ENCODE measurements around the gene SOST.
A peak's percentile ranks its signal among the peaks of the same experiment; 100 is the strongest.
"Not testable (repeated sequence)": the region's sequence is repeated elsewhere in the genome, so short reads cannot be mapped to it uniquely, and the experiment has no call there.

Gene SOST

DNA sequence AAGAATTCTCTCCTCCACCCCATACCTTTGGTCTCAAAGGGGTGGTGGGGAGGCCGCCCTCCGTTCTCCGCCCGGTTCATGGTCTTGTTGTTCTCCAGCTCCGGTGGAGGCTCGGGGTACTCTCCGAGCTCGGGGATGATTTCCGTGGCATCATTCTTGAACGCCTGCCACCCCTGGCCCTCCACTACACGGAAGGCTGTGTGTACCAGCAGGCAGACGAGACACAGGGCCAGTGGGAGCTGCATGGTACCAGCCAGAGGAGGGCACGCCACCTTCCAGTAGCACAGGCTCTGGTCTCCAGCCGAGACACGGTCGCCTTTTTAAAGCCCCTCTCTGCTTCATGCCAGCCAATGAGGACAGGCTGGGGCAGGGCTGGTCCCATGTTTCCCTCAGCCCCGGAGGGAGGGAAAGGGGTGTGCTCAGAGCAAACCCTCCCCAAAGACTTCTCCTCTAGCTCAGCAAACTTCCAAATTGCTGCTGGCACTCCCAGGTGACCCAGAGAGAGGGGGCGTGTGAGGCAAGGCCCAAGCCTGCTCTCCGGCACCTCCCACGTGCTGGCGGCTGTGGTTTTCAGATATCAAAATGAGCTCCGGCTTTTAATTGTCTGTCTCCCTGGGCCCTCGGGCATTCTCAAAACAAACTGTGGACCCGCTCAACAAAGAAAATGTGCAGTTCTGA is at the start of gene SOST:
TSS of gene SOST (minus strand) at position 295 of the 678 bp plus-strand sequence. CDS start at position 245, 50 bp downstream.
- DNase-seq: no peak

DNA sequence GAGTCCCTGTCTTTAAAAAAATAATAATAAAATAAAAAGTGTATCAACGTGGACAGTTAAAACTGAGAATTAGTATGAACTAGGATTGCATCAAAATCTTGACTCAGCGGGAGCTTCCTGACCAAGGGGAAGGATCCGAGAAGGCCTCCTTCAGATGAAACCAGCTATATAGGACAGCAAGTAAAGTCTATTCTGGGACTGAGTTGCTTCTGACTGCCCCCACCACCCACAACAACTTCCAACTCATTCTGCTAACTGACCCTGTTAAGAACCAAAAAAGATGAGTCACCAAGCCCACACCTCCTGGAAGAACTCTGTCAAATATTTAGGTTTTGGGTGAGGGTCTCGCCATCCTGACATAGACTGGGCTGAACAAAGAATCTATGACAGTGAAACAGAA is 49.5 kb upstream of the SOST start:
- no peak for DNase-seq

DNA sequence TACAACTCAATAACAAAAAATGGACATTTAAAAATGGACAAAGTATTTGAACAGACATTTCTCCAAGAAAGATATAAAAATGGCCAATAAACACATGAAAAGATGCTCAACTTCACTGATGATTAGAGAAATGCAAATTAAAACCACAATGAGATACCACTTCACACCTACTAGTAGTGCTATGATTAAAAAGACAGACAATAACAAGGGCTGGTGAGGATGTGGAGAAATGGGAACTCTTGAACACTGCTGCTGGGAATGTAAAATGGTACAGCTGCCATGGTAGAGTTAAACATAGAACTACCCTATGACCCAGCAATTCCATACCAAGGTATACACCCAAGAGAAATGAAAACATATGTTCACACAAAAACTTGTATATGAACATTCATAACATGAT is 46.5 kb upstream of the SOST start:
- no peak for DNase-seq

DNA sequence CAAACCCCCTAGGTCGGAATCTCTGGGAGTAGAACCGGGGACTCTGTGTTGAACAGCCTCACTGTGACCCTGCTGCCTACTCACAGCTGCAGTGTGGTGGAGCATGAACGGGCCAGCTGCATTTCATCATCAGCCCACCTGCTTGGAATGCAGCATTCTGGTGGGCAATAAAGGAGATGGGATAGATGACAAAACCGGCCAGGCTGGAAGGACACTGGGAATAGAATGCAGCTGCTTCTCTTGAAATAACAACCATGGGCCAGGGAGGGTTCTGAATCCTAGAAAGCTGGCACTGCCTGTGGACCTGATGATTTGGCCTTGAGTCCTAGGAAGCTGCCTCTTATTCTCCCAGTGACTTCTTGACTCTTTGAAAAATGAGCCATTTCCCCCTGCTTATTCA is 45.2 kb upstream of the SOST start:
- no peak for DNase-seq

DNA sequence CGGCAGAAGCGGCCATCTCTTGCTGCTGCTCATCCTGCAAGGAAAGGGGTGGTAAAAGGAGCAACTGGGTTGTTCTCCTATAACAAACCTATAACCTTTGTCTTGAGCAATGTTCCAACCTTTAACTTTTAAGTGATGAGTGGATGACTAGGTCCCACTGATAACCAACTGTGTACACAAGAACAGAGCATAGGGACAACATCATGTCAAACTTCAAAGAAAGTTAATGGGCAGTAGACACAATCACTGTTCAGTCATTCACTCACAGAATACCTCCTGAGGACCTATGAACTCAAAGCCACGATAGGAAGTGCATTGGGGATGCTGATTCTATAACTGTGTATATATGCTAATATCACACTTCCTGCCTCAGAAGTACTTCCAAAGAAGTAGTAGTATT is 43.3 kb upstream of the SOST start:
- no peak for DNase-seq

DNA sequence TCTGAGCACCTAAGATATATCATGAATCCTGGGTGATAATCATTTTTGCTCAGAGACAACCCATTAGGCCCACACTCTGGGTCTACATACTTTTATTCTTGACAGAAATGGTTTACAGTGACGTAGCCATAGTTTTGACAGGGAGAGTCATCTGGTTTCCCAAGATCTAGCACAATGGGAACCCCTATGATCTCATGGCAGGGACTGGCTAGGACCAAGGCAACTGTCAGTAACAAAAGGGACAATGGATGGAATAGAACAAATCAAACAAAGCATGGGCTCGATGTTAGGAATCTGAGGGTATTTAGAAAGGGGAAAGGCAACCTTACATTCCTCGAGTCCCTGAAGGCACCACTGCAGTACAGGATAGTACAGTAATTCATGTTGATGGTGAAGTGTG is 42.1 kb upstream of the SOST start:
- DNase-seq: no peak

DNA sequence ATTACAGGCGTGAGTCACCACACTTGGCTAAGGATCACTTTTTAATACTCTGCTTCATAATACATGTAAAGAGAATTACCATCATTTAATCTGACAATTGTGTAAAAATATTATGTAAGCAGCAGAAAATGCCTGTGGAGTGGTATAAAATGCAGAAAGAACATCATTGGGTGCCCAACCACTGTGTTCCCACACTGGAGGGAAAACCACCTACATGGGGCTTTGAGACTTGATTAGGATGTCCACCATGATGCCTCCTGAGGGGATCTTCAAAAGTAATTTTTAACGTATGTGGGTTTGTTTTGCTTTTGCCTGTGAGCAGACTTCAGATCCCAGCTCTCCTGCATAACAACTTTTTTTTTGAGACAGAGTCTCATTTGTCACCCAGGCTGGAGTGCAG is 40.5 kb upstream of the SOST start:
- no peak for DNase-seq

DNA sequence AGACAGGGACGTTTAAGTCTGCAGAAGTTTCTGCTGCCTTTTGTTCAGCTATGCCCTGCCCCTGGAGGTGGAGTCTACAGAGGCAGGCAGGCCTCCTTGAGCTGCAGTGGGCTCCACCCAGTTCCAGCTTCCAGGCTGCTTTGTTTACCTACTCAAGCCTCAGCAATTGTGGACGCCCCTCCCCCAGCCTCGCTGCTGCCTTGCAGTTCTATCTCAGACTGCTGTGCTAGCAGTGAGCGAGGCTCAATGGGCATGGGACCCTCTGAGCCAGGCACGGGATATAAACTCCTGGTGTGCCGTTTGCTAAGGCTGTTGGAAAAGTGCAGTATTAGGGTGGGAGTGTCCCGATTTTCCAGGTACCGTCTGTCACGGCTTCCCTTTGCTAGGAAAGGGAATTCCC is 39.4 kb upstream of the SOST start:
- DNase-seq: not testable (repeated sequence)

DNA sequence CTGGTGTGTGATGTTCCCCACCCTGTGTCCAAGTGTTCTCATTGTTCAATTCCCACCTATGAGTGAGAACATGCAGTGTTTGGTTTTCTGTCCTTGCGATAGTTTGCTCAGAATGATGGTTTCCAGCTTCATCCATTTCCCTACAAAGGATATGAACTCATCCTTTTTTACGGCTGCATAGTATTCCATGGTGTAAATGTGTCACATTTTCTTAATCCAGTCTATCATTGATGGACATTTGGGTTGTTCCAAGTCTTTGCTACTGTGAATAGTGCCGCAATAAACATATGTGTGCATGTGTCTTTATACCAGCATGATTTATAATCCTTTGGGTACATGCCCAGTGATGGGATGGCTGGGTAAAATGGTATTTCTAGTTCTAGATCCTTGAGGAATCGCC is 34.1 kb upstream of the SOST start:
- DNase-seq: not testable (repeated sequence)

DNA sequence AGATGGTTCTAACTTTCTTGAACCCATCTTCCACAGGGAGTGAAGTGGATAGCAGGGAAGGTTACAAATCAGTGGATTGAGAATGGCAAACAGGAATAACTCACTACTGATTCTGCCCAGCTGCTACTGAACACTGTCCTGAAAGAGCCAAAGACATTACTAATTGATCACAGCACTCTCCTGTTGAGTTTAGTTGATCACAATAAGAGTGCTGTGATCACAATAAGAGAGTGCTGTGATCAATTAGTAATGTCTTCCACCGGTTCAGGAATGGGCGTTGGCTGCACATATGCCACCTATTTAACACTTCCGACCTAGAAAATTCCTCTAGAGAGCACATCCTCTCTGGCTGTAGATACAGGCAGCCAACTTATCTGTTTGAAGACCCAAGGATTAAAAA is 33.0 kb upstream of the SOST start:
- peak; percentile 23 for DNase-seq

DNA sequence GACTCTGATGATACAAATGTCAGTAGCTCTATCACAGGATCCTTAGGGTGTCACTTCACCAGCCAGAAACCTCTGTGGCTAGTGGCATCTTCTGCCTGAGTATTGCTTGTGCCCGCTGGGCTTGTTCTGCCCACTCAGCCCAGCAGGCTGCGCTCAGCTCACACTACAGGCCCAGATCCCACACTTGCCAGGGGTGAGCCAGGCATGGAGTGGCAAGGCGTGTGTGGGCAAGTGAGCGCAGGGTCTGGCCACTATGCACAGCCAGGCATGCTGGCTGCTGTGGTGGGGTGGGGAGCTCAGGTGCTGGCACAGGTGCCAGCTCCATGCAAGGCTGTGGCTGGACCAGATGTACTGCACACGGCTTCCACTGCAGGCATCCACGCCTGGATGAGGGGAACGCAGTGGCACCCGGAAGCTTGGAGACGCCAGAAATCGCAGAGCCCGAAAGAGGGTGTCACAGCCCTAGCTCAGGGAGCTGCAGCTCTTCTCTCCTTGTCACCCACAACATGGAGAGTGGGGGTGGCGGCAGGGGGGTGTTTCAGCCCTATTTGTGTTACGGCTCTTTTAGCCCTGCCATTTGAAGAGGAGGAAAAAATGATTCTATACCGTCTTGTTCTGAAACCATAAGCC is 31.8 kb upstream of the SOST start:
- peak; percentile 40 for DNase-seq

DNA sequence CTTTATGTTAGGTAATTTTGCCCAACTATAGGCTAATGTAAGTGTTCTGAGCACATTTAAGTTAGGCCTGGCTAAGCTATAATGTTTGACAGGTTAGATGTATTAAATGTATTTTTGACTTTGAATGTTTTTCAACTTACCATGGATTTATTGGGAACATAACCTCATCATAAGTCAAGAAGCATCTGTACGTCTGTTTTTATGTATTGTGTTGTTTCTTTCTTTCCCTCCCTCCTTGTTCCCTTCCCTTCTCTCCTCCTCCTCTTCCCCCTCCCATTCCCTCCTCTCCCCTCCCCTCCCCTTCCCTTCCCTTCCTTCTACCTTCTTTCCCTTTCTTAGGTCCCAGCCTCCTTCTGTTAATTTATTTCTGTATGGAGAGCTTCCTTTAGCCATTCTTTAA is 30.9 kb upstream of the SOST start:
- no peak for DNase-seq

DNA sequence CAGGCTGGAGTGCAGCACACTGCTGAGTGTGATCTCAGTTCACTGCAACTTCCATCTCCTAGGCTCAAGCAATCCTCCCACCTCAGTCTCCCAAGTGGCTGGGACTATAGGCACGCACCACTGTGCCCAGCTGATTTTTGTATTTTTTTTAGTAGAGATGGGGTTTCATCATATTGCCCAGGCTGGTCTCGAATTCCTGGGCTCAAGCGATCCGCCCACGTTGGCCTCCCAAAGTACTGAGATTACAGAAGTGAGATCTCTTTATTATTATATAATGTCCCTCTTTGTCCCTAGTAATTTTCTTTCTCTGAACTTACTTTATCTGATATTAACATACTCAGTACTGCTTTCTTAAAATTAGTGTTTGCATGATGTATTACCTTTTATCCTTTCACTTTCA is 29.9 kb upstream of the SOST start:
- no peak for DNase-seq

DNA sequence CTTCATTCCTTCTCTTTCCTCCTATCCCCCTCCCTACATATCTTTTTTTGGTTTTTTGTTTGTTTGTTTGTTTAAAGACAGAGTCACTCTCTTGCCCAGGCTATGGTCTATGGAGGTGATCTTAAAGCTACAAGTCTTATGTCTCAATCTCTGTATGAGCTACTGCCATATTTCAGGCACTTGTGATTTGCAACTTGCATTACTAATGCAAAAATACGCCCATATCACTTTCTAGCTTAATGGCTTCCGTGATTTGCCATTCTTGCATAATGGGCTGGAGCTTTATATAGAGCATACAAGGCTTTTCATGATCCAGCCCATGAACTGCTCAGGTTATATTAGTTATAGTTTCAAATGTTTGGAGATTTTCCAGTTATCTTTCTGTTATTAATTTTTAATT is 29.1 kb upstream of the SOST start:
- no peak for DNase-seq

DNA sequence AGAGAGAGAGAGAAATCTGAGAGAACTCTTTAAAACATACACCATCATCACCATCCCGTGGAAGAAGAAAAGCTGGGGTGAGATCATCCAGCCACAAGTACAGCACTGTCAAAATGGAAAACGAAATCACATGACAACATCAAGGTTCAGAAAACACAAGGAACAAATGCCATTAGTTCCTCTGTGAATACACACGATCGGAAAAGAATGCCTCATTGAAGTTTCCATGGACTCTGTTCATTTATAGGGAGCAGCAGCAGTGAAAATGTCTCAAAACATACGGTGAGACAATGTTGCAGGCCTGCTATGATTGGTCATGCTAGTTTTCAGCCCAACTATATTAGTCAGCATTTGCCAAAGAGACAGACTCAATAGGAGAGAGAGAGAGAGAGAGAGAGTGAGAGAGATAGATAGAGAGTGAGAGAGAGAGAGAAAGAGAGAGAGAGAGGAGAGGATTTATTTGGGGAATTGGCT is 26.1 kb upstream of the SOST start:
- no peak for DNase-seq

DNA sequence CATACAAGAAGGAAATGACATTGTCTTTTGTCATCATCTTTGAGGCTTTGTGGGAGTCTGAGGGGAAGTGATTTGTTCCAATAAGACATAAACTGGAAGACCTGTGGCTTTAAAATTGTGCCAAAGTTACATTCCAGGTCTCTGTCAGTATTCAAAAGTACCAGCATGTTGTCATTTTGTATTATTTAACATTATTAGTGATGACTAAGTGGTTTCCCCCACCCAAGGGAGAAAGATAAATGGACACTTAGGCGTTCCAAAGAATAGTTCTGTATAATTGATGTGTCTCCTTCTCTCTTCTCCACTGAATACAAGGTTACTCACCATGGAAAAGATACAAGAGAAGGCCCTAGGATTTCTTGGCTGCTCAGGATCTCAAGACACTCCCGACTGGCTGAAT is 25.5 kb upstream of the SOST start:
- DNase-seq: no peak

DNA sequence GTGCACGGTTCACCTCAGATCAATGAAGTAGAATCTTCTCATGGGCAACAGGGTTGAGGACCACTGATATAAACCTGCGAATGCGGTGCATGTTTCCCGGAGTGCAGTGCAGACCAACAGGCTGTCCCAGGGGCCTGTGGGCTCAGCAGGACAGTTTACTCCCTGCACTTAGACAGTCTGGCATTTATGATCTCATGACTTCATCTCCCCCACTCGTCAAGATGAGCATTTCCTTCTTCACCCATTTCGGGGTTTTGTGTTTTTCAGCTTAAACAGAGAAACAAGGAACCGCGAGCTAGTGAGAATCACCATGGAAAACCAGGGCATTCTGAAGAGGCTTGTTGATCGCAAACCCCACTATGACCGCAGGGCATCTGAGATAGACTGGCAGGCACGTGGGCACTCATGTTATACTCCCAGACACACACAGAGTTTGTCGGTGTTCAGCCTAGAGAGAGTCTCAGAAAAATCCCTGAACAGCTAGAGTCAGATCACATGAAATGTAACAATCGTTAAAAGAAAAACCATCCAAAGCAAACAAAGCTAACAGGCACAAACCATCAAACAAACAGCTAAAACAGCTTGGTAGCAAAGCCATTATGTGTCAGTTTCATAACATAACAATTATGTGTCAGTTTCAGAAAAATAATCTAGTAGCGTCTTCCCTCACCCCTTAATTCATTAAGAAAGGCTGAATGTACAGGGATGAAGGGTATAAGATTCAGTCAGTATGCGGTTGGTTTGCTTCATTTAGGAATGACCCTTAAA is 24.5 kb upstream of the SOST start:
- DNase-seq: no peak

DNA sequence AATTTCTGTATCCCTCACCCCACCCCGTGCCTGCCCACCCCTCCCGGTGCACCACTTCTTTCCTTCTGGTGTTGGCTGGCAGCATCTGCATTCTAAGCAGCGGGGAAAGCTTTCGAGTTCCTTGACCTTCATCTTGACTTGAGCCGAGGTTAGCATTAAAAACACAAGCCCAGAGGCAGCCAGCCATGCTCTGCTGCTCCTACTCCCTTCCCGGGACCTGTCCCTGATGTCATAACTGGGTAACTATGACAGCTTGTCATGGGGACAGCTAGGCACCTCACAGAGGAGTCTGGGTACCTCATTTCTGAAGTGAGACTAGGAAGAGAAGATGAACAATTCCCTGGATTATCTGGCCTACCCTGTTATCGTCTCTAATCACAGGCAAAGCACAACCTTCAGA is 21.5 kb upstream of the SOST start, which contains the start of gene CFAP97D1:
TSS of gene CFAP97D1 (plus strand) at position 301 of the 400 bp plus-strand sequence. CDS start at position 329, 28 bp downstream.
- DNase-seq: no peak

DNA sequence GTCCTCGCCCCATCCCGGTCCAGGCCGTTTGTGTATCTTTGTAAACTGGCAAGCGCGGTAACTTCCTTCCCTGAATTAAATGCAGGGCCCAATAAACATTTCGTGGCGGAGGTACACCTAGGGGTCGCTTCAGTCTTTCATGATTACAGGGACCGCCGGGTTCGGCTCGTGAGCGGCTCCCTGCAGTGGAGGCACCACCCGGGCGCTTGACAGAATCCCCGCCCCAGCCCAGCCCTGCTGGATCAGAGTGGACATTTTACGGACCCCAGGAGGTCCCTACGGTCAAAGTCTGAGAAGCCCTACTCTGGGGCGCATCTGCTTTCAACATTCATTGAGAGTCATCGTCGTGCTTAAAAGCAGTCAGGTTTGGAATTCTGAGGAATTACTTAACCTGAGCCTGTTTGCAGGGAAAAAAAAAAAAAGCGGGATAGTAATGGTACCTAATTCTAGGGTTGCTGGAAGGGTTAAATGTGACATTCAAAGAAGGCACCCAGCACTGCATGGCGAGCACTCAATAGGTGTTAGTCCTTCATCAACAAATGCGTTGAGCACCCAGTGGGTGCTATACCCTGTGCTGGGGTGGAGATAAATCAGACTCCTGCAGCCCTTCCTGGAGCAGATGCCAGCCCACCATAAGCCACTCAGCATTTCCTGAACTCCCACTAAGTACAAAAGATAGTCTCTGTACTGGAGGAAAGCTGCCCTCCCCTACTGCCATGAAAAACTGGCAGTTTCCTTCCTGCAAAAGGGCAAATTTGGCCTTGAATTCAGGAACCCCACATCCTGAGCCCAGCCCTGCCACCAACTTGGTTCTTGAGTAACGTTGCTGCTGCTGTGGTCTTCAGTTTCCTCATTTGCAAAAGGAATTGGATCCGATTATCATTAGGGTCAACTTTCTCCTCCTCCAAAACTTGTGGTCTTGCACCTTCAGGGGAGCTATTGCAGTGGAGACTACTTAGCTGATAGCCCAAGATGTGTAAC is 20.8 kb upstream of the SOST start:
- DNase-seq: no peak

DNA sequence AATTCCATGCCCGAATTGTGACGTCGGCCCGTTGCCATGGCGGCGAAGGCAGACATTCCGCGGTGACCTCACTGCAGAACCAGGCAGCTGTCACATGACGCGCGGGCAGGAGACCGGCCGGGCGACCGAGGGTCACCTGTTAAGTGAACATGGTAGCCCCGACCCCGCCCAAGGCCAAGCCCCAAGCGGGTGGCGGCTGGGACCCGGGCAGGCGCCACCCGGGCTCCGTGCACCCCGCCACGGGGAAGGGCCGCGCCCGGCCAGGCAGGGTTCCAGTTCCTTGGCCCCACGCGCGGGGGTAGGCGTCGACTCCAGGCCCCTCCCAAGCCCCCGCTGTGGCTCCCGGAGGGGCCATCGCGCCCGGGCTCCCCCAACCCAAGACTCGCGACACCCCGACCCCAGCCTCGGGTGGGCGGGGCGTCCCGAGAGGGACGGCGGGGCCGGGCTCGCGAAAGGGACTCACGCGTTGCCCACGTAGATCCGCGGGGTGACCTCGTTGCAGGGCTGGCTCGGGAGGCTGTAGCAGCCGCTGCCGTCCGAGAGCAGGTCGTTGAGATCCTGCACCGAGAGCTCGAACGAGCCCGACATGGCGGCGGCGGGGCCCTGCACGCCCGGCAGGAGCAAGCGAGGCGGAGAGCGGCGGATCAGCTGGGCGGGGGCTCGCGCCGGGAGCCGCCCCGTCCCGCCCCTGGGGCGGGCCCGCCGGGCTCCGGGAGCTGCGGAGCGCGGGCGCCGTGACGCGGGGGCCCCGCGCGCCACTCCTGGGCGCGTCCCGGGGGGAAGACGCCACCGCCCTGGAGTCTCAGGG is 19.9 kb upstream of the SOST start, which contains the start of gene DUSP3:
TSS of gene DUSP3 (minus strand) at position 641 of the 808 bp plus-strand sequence. CDS start at position 588, 53 bp downstream.
- peak; percentile 89 for DNase-seq
